ENCODE data around the gene TBC1D22A. TPM values are rescaled to one million over a fixed set of nuclear protein-coding genes. Genes with fewer than 3 reads are reported as not detected.

TBC1D22A gene
- total RNA-seq, 1 donor from 2014 or later = 28.9 TPM

DNA sequence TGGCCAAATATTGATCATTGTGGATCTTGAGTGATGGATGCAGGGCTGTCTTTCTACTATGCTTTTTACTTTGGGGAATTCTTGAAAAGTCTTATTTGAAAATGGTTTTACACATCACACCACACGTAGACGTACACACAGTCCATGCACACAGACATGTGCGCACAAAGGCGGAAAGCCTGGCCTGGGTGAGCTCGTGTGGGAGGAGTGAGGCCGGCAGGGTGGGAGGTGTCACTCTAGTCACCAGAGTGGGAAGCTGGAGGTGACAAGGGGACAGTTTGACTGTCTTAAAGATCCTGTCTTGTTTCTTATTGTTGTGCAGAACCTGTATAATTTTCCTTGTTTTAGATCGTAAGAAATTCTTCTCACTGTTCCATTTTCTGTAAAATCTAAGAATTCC, 326.9 kb downstream of the TBC1D22A start:
- H3K9me3 Mint-ChIP-seq (ENCODE audit: unreplicated experiment) = peaks cover 8% of the 10 kb centered on the region
- DNase-seq (ENCODE audit: extremely low spot score, unreplicated experiment) = peak; percentile 40
- no peak overlapping the region for H3K4me3 Mint-ChIP-seq (ENCODE audit: unreplicated experiment)
- H3K4me1 Mint-ChIP-seq (ENCODE audit: unreplicated experiment) = peaks cover 12% of the 10 kb centered on the region
- no peak overlapping the region for H3K27ac Mint-ChIP-seq (ENCODE audit: unreplicated experiment)
- no peak for TF ChIP-seq CTCF (IDR thresholded peaks at IDR 0.05)
- H3K36me3 Mint-ChIP-seq (ENCODE audit: unreplicated experiment) = no peaks in the 10 kb centered on the region
- H3K27me3 Mint-ChIP-seq (ENCODE audit: unreplicated experiment) = no peaks in the 10 kb centered on the region

- TF ChIP-seq CTCF (IDR thresholded peaks at IDR 0.05) = no peak
- DNase-seq (ENCODE audit: extremely low spot score, unreplicated experiment) = peak; percentile 80
- H3K4me3 Mint-ChIP-seq (ENCODE audit: unreplicated experiment) = no peak overlapping the region
- no peak overlapping the region for H3K27ac Mint-ChIP-seq (ENCODE audit: unreplicated experiment)
- H3K4me1 Mint-ChIP-seq (ENCODE audit: unreplicated experiment) = peaks cover 12% of the 10 kb centered on the region
- H3K27me3 Mint-ChIP-seq (ENCODE audit: unreplicated experiment) = no peaks in the 10 kb centered on the region
- H3K36me3 Mint-ChIP-seq (ENCODE audit: unreplicated experiment) = no peaks in the 10 kb centered on the region
- peaks cover 8% of the 10 kb centered on the region for H3K9me3 Mint-ChIP-seq (ENCODE audit: unreplicated experiment)
Measured at GRCh38 chr22:47089796-47090460, 327.5 kb downstream of the TBC1D22A start.

- no peak overlapping the region for H3K27ac Mint-ChIP-seq (ENCODE audit: unreplicated experiment)
Measured at GRCh38 chr22:47090591-47091245, 328.3 kb downstream of the TBC1D22A start.

GRCh38 chr22:47091246-47091651, 328.8 kb downstream of the TBC1D22A start:
- H3K9me3 Mint-ChIP-seq (ENCODE audit: unreplicated experiment) = peaks cover 8% of the 10 kb centered on the region
- no peak overlapping the region for H3K27ac Mint-ChIP-seq (ENCODE audit: unreplicated experiment)
- no peak for TF ChIP-seq CTCF (IDR thresholded peaks at IDR 0.05)
- no peaks in the 10 kb centered on the region for H3K27me3 Mint-ChIP-seq (ENCODE audit: unreplicated experiment)
- DNase-seq (ENCODE audit: extremely low spot score, unreplicated experiment) = no peak
- H3K4me1 Mint-ChIP-seq (ENCODE audit: unreplicated experiment) = peaks cover 12% of the 10 kb centered on the region
- no peaks in the 10 kb centered on the region for H3K36me3 Mint-ChIP-seq (ENCODE audit: unreplicated experiment)
- H3K4me3 Mint-ChIP-seq (ENCODE audit: unreplicated experiment) = no peak overlapping the region

More at GRCh38 chr22:47090591-47091245, 328.3 kb downstream of the TBC1D22A start:
- DNase-seq (ENCODE audit: extremely low spot score, unreplicated experiment) = peak; percentile 73
- Mint-ChIP-seq H3K9me3 (ENCODE audit: unreplicated experiment) (peaks cover 8% of the 10 kb centered on the region), H3K36me3 (ENCODE audit: unreplicated experiment) (no peaks in the 10 kb centered on the region), H3K4me1 (ENCODE audit: unreplicated experiment) (peaks cover 12% of the 10 kb centered on the region), H3K27me3 (ENCODE audit: unreplicated experiment) (no peaks in the 10 kb centered on the region), H3K4me3 (ENCODE audit: unreplicated experiment) (no peak overlapping the region)
- no peak for TF ChIP-seq CTCF (IDR thresholded peaks at IDR 0.05)

DNA sequence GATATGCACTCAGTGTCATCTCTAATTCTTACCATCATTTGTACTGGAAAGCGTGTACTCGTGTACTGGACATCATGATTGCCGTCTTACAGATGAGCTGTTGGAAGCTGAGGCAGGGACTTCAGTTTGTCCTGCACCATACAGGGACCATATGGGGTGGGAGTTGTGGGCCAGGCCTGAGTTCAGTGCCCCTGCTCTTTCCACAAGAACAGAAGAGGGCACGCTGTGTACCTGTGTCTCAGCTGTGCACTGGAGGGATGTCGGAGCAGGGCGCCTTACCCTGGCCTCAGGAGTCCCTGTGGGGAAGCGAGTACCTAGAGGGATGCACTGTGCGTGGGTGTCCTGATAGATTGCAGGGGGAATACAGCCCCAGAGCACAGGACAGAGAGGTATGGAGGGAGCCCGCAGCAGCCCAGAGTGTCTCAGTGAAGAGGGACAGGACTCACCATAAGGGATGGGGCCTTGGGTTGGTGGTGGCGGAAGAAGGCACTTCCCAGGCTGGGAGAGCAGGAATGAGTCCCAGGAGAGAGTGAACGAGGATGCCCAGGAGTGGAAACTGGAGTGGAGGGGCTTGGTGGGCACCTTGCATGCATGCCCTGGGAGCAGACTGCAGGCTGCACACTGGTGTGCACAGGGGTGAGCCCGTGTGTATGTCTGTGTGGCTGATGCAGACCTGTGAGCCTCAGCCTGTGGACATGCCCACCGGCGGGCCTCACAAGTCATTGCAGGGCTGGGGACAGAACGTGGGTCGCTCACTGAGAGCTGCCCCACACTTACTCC, 329.7 kb downstream of the TBC1D22A start:
- no peak overlapping the region for H3K27ac Mint-ChIP-seq (ENCODE audit: unreplicated experiment)
- no peaks in the 10 kb centered on the region for H3K27me3 Mint-ChIP-seq (ENCODE audit: unreplicated experiment)
- TF ChIP-seq CTCF (IDR thresholded peaks at IDR 0.05) = no peak
- no peak overlapping the region for H3K4me3 Mint-ChIP-seq (ENCODE audit: unreplicated experiment)
- peaks cover 12% of the 10 kb centered on the region for H3K4me1 Mint-ChIP-seq (ENCODE audit: unreplicated experiment)
- no peaks in the 10 kb centered on the region for H3K36me3 Mint-ChIP-seq (ENCODE audit: unreplicated experiment)
- peak; percentile 83 for DNase-seq (ENCODE audit: extremely low spot score, unreplicated experiment)
- peaks cover 8% of the 10 kb centered on the region for H3K9me3 Mint-ChIP-seq (ENCODE audit: unreplicated experiment)

Data from osteocyte (in vitro differentiated cells).